ENCODE results near the gene PRSS1. TPM values are rescaled to one million over a fixed set of nuclear protein-coding genes. Genes with fewer than 3 reads are reported as not detected.
A peak's percentile ranks its signal among the peaks of the same experiment; 100 is the strongest.
"Not testable (repeated sequence)": the region's sequence is repeated elsewhere in the genome, so short reads cannot be mapped to it uniquely, and the experiment has no call there.

Gene PRSS1
- total RNA-seq, 1 donor from 2014 or later: under 0.01 TPM

- H3K36me3 ChIP-seq (ENCODE audit: control insufficient read depth, insufficient read depth, low read length): no peaks in the 10 kb centered on the region
- DNase-seq (ENCODE audit: low read depth) (no peak), FAIRE-seq (no peak)
- H3K4me3 ChIP-seq (ENCODE audit: low read depth, low read length): no peak overlapping the region
- peaks cover 2% of the 10 kb centered on the region for H3K27me3 ChIP-seq (ENCODE audit: control insufficient read depth, insufficient read depth, low read length)
- no peak for TF ChIP-seq CTCF (IDR thresholded peaks at IDR 0.05; ENCODE audit: insufficient read depth, low read length, severe bottlenecking)
Measured at GRCh38 chr7:142771353-142771723, 22.1 kb downstream of the PRSS1 start.

GRCh38 chr7:142772051-142772450, 22.8 kb downstream of the PRSS1 start:
- no peak for DNase-seq (ENCODE audit: low read depth)
- H3K27me3 ChIP-seq (ENCODE audit: control insufficient read depth, insufficient read depth, low read length): peaks cover 2% of the 10 kb centered on the region
- TF ChIP-seq CTCF (IDR thresholded peaks at IDR 0.05; ENCODE audit: insufficient read depth, low read length, severe bottlenecking): no peak
- no peaks in the 10 kb centered on the region for H3K36me3 ChIP-seq (ENCODE audit: control insufficient read depth, insufficient read depth, low read length)
- H3K4me3 ChIP-seq (ENCODE audit: low read depth, low read length): no peak overlapping the region
- peak; percentile 96 for FAIRE-seq

- peaks cover 2% of the 10 kb centered on the region for H3K27me3 ChIP-seq (ENCODE audit: control insufficient read depth, insufficient read depth, low read length)
- FAIRE-seq: no peak
- TF ChIP-seq CTCF (IDR thresholded peaks at IDR 0.05; ENCODE audit: insufficient read depth, low read length, severe bottlenecking): no peak
- no peaks in the 10 kb centered on the region for H3K36me3 ChIP-seq (ENCODE audit: control insufficient read depth, insufficient read depth, low read length)
- H3K4me3 ChIP-seq (ENCODE audit: low read depth, low read length): no peak overlapping the region
- DNase-seq (ENCODE audit: low read depth): no peak
Measured at GRCh38 chr7:142772673-142773072, 23.4 kb downstream of the PRSS1 start.

- no peak for FAIRE-seq
- TF ChIP-seq CTCF (IDR thresholded peaks at IDR 0.05; ENCODE audit: insufficient read depth, low read length, severe bottlenecking): no peak
- Histone ChIP-seq H3K4me3 (ENCODE audit: low read depth, low read length) (no peak overlapping the region), H3K27me3 (ENCODE audit: control insufficient read depth, insufficient read depth, low read length) (peaks cover 2% of the 10 kb centered on the region), H3K36me3 (ENCODE audit: control insufficient read depth, insufficient read depth, low read length) (no peaks in the 10 kb centered on the region)
- no peak for DNase-seq (ENCODE audit: low read depth)
Measured at GRCh38 chr7:142773230-142773629, 24.0 kb downstream of the PRSS1 start.

- DNase-seq (ENCODE audit: low read depth) (no peak), FAIRE-seq (no peak)
- no peaks in the 10 kb centered on the region for H3K36me3 ChIP-seq (ENCODE audit: control insufficient read depth, insufficient read depth, low read length)
- no peak for TF ChIP-seq CTCF (IDR thresholded peaks at IDR 0.05; ENCODE audit: insufficient read depth, low read length, severe bottlenecking)
- peaks cover 2% of the 10 kb centered on the region for H3K27me3 ChIP-seq (ENCODE audit: control insufficient read depth, insufficient read depth, low read length)
- H3K4me3 ChIP-seq (ENCODE audit: low read depth, low read length): no peak overlapping the region
Measured at GRCh38 chr7:142773937-142774744, 24.9 kb downstream of the PRSS1 start.

GRCh38 chr7:142774826-142775225, 25.6 kb downstream of the PRSS1 start:
- DNase-seq (ENCODE audit: low read depth) (no peak), FAIRE-seq (no peak)
- TF ChIP-seq CTCF (IDR thresholded peaks at IDR 0.05; ENCODE audit: insufficient read depth, low read length, severe bottlenecking): no peak
- Histone ChIP-seq H3K4me3 (ENCODE audit: low read depth, low read length) (no peak overlapping the region), H3K36me3 (ENCODE audit: control insufficient read depth, insufficient read depth, low read length) (no peaks in the 10 kb centered on the region), H3K27me3 (ENCODE audit: control insufficient read depth, insufficient read depth, low read length) (peaks cover 5% of the 10 kb centered on the region)

GRCh38 chr7:142775351-142776115, 26.3 kb downstream of the PRSS1 start:
- H3K36me3 ChIP-seq (ENCODE audit: control insufficient read depth, insufficient read depth, low read length); H3K4me3 ChIP-seq (ENCODE audit: low read depth, low read length); FAIRE-seq; DNase-seq (ENCODE audit: low read depth); H3K27me3 ChIP-seq (ENCODE audit: control insufficient read depth, insufficient read depth, low read length): not testable (repeated sequence)

All from bronchial epithelial cell (primary cell).